NCI-H69 (cell line): Measurements from ENCODE around the gene OVAAL.

Source experiments
- DNase-seq: peaks from one replicate; lab custom pipeline; 2025; lab: John Stamatoyannopoulos, UW

The OVAAL gene

GRCh38 chr1:180571060-180571831 is 12.5 kb downstream of the OVAAL start:
- no peak for DNase-seq

DNA sequence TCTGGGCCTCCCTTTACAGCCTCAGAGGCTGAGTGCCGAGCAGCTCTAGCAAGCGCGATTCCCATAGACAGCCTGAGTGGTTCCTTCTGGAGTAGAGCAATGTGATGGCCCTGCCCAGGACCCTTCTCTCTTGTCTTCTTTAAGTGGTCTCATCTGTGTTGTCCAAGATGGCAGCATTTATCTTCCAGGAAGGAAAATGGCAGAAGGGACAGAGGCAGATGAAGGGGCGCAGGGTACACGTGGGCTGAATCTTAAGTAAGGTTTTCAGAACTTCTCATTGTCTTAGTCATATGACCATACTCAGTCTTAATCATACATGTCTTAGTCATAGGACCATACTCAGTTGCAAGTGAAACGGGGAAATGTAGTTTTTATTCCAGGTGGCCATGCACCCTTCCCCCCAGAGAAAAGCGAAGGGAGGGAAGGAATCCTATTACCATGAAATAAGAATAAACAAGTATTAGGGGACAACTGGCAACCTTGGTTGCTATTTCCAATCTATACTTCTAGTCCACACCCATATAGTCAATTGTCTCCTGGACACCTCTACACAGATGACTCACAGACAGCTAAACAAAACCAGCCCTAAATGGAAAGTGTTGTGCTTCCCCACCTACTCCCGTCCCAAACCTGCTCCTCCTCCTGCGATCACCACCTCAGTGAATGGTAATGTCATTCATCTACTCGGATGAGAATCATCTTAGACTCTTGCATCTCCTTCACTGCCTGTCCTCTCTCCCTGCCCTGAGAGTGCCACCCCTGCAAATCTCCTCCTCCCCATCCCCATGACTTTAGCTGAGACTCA is 13.3 kb downstream of the OVAAL start:
- DNase-seq = peak; percentile 32

- DNase-seq = no peak
Observed at GRCh38 chr1:180572760-180573159, 14.0 kb downstream of the OVAAL start.

DNA sequence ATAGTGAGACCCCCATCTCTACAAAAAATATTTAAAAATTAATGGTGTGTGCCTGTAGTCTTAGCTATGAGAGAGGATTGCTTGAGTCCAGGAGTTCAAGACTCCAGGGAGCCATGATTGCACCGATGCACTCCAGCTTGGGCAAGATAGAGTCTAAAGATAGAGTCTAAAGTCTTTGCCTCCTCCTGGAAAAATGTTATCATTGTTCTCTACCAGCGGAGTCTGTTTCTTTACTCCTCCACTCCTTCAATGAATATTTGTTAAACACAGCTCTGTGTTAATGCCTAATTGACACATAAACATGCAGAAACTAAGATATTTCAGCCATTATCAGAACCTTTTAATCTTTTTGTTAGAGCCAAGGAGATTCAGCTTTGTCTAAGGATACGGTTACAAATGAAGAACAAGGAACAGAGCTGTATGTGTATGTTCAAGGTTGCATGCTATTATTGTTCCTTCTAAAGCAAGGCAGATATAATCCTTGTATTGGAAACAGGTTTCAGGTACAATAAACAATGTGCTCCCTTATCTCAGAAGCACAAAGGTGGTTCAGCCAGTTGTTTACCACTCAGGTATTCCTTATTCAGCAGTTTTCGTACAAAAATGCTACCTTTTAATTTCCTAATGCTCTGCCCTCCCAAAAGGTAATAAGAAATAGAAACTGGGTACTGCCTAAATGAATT is 15.4 kb downstream of the OVAAL start:
- DNase-seq = no peak

DNA sequence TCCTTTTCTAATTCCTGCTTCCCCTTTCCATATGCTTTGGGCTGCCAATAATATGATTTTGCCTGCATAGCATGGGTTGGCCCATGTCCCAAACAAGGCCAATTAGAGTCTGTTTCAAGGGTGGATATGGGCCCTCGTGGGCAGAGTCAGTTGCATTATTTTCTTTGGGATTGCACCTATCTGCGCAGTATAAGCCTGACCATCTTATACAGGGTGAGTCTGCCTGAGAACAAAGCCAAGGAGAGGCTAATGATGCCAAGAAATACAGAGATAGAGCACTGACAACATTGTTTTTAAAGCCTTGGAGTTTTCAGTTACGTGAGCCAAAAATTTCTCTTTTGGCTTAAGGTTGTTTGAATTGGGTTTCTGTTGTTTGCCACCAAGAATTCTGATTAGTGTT is 18.6 kb downstream of the OVAAL start:
- DNase-seq = no peak

- peak; percentile 84 for DNase-seq
Observed at GRCh38 chr1:180579961-180580611, 21.3 kb downstream of the OVAAL start.

- DNase-seq = no peak
Observed at GRCh38 chr1:180581635-180582039, 22.9 kb downstream of the OVAAL start.

- DNase-seq = no peak
Observed at GRCh38 chr1:180584869-180585268, 26.1 kb downstream of the OVAAL start.

DNA sequence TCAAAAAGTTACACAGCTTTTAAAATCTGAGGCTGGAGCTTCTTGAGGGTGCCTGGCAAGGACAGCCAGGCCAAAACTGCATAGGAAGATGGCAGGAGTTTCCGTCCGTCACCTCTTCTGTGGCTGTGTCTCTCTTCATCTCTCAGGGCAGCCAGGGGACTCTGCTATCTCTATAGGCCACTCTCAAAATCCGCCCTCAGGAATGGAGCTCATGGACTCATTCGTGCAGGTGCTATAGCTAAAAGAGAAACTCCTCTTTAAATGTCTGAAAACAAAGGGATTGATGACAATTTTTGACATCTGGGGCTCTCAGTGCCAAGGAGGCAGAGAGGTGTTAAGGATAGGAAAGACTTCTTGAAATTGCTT is 27.2 kb downstream of the OVAAL start:
- no peak for DNase-seq

DNA sequence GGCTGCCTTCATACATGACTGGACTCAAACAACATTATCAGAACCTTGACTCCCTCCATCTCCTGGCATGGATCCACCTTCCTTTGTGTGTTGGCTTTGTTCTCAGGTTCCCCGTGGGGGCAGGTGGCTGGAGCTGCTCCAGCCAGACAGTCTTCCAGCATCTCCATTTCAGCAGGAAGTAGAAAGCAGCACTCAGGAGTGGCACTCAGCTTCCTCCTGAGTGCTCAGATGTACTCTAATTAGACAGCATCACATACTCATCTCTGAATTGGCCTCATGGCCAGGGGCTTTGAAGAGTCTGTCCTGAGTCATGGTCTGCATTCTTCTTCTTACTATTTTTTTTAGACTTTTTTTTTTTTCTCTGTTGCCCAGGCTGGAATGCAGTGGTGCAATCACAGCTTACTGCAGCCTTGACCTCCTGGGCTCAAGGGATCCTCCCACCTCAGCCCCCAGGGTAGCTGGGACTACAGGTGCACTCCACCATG is 27.9 kb downstream of the OVAAL start:
- peak; percentile 99 for DNase-seq

GRCh38 chr1:180588121-180588520 is 29.4 kb downstream of the OVAAL start:
- no peak for DNase-seq

DNA sequence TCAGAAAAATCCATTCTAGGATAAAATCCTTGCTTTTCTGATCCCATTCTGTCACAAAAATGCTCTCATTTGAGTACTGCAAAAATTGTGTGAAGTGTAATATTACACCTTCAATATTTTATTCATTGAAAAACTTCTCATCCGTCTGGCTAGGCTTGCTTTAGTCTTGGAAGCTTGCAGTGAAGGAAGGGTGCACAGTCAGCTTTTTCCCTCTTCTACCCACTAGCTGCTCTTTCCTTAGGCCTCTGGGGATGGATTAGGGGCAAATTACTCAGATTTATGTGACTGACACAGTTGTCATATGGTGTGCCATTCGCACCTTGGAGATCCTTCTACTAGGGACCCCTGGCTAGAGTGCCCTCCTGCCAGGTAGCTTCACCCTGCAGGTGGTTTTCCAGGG is 32.1 kb downstream of the OVAAL start:
- no peak for DNase-seq

GRCh38 chr1:180593382-180593781 is 34.6 kb downstream of the OVAAL start:
- no peak for DNase-seq

DNA sequence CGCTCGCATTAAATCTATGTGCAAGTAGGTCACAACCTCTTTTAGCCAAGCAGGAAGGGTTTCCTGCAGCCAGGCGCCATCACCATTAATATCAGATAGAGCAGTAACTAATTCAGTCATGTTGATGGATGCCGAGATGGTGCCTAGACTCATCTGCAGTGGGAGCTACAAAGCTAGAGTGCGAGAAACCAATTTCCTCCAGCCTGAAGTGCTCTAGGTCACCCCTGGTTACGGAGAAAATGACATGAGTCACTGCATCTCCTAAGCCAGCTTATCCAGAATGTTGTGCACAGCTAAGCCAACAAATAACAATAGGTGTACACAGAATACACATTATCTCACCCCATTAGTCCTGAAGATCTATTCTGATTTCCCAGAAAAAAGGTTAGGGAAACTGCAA is 36.0 kb downstream of the OVAAL start:
- peak; percentile 45 for DNase-seq

- no peak for DNase-seq
Observed at GRCh38 chr1:180595966-180596365, 37.2 kb downstream of the OVAAL start.

GRCh38 chr1:180597520-180597919 is 38.8 kb downstream of the OVAAL start:
- DNase-seq = no peak

DNA sequence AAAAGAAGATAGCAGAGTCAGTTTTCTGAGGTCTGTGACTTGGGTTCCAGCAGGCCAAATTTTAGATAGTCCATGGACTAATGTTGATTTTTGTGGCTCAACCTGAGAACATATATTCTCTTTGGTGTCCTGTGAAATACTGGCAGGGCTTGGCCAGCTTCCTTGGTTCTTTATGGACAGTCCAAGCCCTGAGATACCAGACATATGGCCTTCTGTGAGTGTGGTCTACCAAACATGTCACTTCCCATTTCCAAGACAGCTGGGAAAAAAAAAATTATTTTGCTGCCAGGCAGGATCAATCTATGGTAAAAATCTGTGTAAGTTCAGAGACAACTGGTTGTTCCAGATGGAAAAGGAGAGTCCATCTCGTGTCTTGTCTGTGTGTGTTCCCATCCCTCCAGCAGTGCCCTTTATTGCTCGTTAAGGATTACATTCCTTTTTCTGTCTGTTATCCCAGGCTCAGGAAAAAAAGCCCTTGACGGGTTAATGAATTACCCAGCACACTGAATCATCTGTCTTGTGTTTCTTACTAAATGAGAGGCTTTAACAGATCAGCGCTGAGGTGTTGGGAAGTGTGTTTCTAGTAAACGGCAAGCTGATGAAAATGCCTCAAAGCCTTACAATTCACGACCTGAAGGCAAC is 39.7 kb downstream of the OVAAL start:
- DNase-seq = peak; percentile 55

DNA sequence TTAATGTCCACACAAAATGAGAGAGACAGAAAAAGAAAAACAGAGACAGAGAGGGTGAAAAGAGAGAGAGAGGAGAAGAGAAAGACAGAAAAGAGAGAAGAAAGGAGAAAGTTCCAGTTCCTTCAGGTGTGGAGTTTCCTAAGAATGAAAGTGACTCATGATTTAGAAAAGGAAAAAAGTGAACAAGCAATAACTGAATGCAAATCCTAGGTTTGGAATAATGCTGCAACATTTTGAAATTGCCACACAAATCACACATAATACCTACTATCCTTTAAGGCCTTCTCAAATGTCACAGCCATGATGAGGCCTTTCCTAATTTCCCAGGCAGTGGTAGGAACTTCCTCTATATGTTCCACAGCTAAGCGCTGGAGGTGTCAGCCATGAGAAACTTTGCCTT is 41.6 kb downstream of the OVAAL start:
- DNase-seq = no peak

- no peak for DNase-seq
Observed at GRCh38 chr1:180601512-180601911, 42.7 kb downstream of the OVAAL start.

GRCh38 chr1:180603223-180603849 is 44.6 kb downstream of the OVAAL start:
- DNase-seq = no peak

DNA sequence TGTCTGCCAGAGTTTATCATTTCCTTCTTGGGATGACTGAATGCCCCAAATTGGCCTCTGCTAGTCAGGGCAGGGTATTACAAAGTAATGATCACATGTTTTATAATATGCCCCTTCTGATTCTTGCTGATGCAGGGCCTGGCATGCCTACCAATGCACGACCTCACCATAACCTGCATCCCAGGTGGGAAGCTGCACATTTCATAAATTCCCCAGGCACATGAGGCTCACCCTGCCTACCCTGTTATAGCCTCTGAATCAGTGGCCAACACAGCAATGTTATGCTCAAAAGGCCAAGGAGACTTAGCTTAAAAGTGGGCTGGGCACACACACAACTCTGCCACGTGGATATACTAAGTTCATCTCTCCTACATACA is 45.1 kb downstream of the OVAAL start:
- no peak for DNase-seq
